ENCODE data around the gene RIMS1.

RIMS1 gene

DNA sequence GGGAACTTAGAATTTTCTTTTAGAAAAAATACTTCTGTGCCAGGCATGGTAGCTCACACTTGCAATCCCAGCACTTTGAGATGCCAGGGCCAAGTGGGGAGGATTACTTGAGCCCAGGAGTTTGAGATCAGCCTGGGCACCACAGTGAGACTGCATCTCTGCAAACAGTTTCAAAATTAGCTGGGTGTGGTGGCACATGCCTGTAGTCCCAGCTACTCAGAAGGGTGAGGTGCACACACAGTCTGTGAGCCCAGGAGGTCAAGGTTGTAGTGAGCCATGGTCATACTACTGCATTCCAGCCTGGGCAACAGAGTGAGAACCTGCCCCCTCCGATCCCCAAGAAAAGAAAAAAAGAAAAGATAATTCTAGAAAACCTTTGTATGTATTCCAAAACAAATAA lies 389.5 kb downstream of the RIMS1 start:
- TF ChIP-seq ZC3H10 (CRISPR knock-in tag; IDR thresholded peaks at IDR 0.05) (no peak), SNAI2 (CRISPR knock-in tag; IDR thresholded peaks at IDR 0.05) (no peak), ZNF565 (CRISPR knock-in tag; conservative IDR thresholded peaks at IDR 0.05; ENCODE audit: low read depth) (no peak), TOX (CRISPR knock-in tag; IDR thresholded peaks at IDR 0.05; ENCODE audit: borderline replicate concordance) (no peak), CSDC2 (CRISPR knock-in tag; IDR thresholded peaks at IDR 0.05) (no peak), GLIS3 (CRISPR knock-in tag; IDR thresholded peaks at IDR 0.05) (no peak), ZNF8 (CRISPR knock-in tag; IDR thresholded peaks at IDR 0.05) (no peak), ISL1 (CRISPR knock-in tag; IDR thresholded peaks at IDR 0.05) (no peak), ARNTL (CRISPR knock-in tag; IDR thresholded peaks at IDR 0.05; ENCODE audit: borderline replicate concordance, low read depth) (no peak), TCF4 (CRISPR knock-in tag; IDR thresholded peaks at IDR 0.05; ENCODE audit: borderline replicate concordance) (no peak), ZFP3 (CRISPR knock-in tag; IDR thresholded peaks at IDR 0.05) (no peak), OSR1 (CRISPR knock-in tag; IDR thresholded peaks at IDR 0.05) (no peak), ZFP30 (CRISPR knock-in tag; IDR thresholded peaks at IDR 0.05) (no peak)
- TF ChIP-seq, protein P1, sequence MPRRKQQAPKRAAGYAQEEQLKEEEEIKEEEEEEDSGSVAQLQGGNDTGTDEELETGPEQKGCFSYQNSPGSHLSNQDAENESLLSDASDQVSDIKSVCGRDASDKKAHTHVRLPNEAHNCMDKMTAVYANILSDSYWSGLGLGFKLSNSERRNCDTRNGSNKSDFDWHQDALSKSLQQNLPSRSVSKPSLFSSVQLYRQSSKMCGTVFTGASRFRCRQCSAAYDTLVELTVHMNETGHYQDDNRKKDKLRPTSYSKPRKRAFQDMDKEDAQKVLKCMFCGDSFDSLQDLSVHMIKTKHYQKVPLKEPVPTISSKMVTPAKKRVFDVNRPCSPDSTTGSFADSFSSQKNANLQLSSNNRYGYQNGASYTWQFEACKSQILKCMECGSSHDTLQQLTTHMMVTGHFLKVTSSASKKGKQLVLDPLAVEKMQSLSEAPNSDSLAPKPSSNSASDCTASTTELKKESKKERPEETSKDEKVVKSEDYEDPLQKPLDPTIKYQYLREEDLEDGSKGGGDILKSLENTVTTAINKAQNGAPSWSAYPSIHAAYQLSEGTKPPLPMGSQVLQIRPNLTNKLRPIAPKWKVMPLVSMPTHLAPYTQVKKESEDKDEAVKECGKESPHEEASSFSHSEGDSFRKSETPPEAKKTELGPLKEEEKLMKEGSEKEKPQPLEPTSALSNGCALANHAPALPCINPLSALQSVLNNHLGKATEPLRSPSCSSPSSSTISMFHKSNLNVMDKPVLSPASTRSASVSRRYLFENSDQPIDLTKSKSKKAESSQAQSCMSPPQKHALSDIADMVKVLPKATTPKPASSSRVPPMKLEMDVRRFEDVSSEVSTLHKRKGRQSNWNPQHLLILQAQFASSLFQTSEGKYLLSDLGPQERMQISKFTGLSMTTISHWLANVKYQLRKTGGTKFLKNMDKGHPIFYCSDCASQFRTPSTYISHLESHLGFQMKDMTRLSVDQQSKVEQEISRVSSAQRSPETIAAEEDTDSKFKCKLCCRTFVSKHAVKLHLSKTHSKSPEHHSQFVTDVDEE (CRISPR knock-in tag; IDR thresholded peaks at IDR 0.05), result no peak
- TF ChIP-seq, protein P2, sequence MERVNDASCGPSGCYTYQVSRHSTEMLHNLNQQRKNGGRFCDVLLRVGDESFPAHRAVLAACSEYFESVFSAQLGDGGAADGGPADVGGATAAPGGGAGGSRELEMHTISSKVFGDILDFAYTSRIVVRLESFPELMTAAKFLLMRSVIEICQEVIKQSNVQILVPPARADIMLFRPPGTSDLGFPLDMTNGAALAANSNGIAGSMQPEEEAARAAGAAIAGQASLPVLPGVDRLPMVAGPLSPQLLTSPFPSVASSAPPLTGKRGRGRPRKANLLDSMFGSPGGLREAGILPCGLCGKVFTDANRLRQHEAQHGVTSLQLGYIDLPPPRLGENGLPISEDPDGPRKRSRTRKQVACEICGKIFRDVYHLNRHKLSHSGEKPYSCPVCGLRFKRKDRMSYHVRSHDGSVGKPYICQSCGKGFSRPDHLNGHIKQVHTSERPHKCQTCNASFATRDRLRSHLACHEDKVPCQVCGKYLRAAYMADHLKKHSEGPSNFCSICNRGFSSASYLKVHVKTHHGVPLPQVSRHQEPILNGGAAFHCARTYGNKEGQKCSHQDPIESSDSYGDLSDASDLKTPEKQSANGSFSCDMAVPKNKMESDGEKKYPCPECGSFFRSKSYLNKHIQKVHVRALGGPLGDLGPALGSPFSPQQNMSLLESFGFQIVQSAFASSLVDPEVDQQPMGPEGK (CRISPR knock-in tag; IDR thresholded peaks at IDR 0.05; ENCODE audit: borderline replicate concordance), result no peak
- TF ChIP-seq, protein P3, sequence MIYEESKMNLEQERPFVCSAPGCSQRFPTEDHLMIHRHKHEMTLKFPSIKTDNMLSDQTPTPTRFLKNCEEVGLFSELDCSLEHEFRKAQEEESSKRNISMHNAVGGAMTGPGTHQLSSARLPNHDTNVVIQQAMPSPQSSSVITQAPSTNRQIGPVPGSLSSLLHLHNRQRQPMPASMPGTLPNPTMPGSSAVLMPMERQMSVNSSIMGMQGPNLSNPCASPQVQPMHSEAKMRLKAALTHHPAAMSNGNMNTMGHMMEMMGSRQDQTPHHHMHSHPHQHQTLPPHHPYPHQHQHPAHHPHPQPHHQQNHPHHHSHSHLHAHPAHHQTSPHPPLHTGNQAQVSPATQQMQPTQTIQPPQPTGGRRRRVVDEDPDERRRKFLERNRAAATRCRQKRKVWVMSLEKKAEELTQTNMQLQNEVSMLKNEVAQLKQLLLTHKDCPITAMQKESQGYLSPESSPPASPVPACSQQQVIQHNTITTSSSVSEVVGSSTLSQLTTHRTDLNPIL (CRISPR knock-in tag; IDR thresholded peaks at IDR 0.05; ENCODE audit: low read depth), result no peak
- no peak for ATAC-seq

DNA sequence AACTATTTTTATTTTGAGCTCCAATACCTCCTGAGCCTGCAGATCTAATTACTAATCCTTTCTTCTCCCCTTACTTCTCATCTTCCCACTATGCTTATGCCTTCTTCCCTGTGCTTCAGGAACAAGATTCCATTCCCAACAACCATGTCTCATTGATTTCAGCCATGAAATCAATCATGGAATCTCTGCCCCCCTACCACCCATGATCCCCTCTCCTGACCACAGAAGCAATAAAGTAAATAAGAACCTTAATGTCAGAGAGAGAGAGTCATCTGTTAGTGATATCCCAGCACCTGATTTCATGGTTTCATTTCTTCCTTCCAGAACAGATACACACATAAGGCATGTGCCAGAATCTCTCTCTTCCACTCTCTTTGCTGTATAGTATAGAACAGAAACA lies 395.9 kb downstream of the RIMS1 start:
- TF ChIP-seq, protein P2 (CRISPR knock-in tag; IDR thresholded peaks at IDR 0.05; ENCODE audit: borderline replicate concordance), result no peak
- TF ChIP-seq RARB (CRISPR knock-in tag; IDR thresholded peaks at IDR 0.05) (no peak), BACH2 (CRISPR knock-in tag; IDR thresholded peaks at IDR 0.05; ENCODE audit: borderline replicate concordance) (no peak), ESRRG (CRISPR knock-in tag; IDR thresholded peaks at IDR 0.05) (no peak), ZNF565 (CRISPR knock-in tag; conservative IDR thresholded peaks at IDR 0.05; ENCODE audit: low read depth) (no peak), ISL1 (CRISPR knock-in tag; IDR thresholded peaks at IDR 0.05) (no peak), CSDC2 (CRISPR knock-in tag; IDR thresholded peaks at IDR 0.05) (no peak), ZFP3 (CRISPR knock-in tag; IDR thresholded peaks at IDR 0.05) (no peak), GLIS3 (CRISPR knock-in tag; IDR thresholded peaks at IDR 0.05) (no peak), OSR1 (CRISPR knock-in tag; IDR thresholded peaks at IDR 0.05) (no peak), ZNF8 (CRISPR knock-in tag; IDR thresholded peaks at IDR 0.05) (no peak), SNAI2 (CRISPR knock-in tag; IDR thresholded peaks at IDR 0.05) (no peak), TCF4 (CRISPR knock-in tag; IDR thresholded peaks at IDR 0.05; ENCODE audit: borderline replicate concordance) (no peak), ZC3H10 (CRISPR knock-in tag; IDR thresholded peaks at IDR 0.05) (no peak), ZFP30 (CRISPR knock-in tag; IDR thresholded peaks at IDR 0.05) (no peak)
- TF ChIP-seq, protein P4, sequence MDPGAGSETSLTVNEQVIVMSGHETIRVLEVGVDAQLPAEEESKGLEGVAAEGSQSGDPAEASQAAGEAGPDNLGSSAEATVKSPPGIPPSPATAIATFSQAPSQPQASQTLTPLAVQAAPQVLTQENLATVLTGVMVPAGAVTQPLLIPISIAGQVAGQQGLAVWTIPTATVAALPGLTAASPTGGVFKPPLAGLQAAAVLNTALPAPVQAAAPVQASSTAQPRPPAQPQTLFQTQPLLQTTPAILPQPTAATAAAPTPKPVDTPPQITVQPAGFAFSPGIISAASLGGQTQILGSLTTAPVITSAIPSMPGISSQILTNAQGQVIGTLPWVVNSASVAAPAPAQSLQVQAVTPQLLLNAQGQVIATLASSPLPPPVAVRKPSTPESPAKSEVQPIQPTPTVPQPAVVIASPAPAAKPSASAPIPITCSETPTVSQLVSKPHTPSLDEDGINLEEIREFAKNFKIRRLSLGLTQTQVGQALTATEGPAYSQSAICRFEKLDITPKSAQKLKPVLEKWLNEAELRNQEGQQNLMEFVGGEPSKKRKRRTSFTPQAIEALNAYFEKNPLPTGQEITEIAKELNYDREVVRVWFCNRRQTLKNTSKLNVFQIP (CRISPR knock-in tag; IDR thresholded peaks at IDR 0.05; ENCODE audit: borderline replicate concordance, low read depth), result no peak
- ATAC-seq, result no peak

DNA sequence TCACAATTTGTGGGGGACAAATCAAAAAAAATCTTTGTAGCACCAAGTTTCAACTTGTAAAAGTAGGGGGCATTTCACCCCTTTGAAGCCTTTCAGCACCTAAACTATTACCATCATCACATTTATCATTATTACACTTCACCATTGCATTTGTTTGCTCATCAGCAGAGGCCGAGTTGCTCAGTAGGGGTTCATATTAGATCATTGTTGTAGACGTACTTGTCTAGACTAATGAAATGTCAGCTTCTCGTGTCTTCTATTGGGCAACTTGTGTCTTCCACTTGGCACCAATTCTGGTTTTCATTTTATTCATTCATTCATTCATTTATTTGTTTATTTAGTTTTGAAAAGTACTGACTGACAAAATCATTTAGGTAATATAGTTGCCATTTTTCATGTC lies 397.2 kb downstream of the RIMS1 start:
- no peak for ATAC-seq
- TF ChIP-seq ZC3H10 (CRISPR knock-in tag; IDR thresholded peaks at IDR 0.05), result no peak
- no peak for TF ChIP-seq CSDC2 (CRISPR knock-in tag; IDR thresholded peaks at IDR 0.05)
- TF ChIP-seq GLIS3 (CRISPR knock-in tag; IDR thresholded peaks at IDR 0.05), result no peak
- TF ChIP-seq, protein P2 (CRISPR knock-in tag; IDR thresholded peaks at IDR 0.05; ENCODE audit: borderline replicate concordance), result no peak
- TF ChIP-seq TOX (CRISPR knock-in tag; IDR thresholded peaks at IDR 0.05; ENCODE audit: borderline replicate concordance), result no peak
- TF ChIP-seq, protein P3 (CRISPR knock-in tag; IDR thresholded peaks at IDR 0.05; ENCODE audit: low read depth), result no peak
- no peak for TF ChIP-seq ZNF70 (CRISPR knock-in tag; IDR thresholded peaks at IDR 0.05)
